ENCODE measurements around the gene TMCC1.
"Not testable (repeated sequence)": the region's sequence is repeated elsewhere in the genome, so short reads cannot be mapped to it uniquely, and the experiment has no call there.

TMCC1 gene

GRCh38 chr3:129622933-129623332 lies 270.6 kb downstream of the TMCC1 start:
- no peak for DNase-seq (ENCODE audit: low read depth in 2 of 2)

GRCh38 chr3:129622226-129622874 lies 271.2 kb downstream of the TMCC1 start:
- no peak for DNase-seq (ENCODE audit: low read depth in 2 of 2)

- no peak for DNase-seq (ENCODE audit: low read depth in 2 of 2)
These were observed 271.8 kb downstream of the TMCC1 start for GRCh38 chr3:129621626-129622225.

- no peak for DNase-seq (ENCODE audit: low read depth in 2 of 2)
These were observed 272.5 kb downstream of the TMCC1 start for GRCh38 chr3:129620828-129621559.

- DNase-seq (ENCODE audit: low read depth in 2 of 2), result no peak
These were observed 273.8 kb downstream of the TMCC1 start for GRCh38 chr3:129619726-129620162.

- no peak for DNase-seq (ENCODE audit: low read depth in 2 of 2)
These were observed 274.4 kb downstream of the TMCC1 start for GRCh38 chr3:129618901-129619671.

- DNase-seq (ENCODE audit: low read depth in 2 of 2), result no peak
These were observed 275.2 kb downstream of the TMCC1 start for GRCh38 chr3:129618186-129618820.

GRCh38 chr3:129617381-129618185 lies 275.9 kb downstream of the TMCC1 start:
- DNase-seq (ENCODE audit: low read depth in 2 of 2), result no peak

- no peak for DNase-seq (ENCODE audit: low read depth in 2 of 2)
These were observed 276.8 kb downstream of the TMCC1 start for GRCh38 chr3:129616713-129617112.

- DNase-seq (ENCODE audit: low read depth in 2 of 2), result no peak
These were observed 277.2 kb downstream of the TMCC1 start for GRCh38 chr3:129616291-129616690.

- DNase-seq (ENCODE audit: low read depth in 2 of 2), result no peak
These were observed 277.7 kb downstream of the TMCC1 start for GRCh38 chr3:129615751-129616281.

GRCh38 chr3:129614927-129615363 lies 278.6 kb downstream of the TMCC1 start:
- no peak for DNase-seq (ENCODE audit: low read depth in 2 of 2)

GRCh38 chr3:129614435-129614834 lies 279.1 kb downstream of the TMCC1 start:
- DNase-seq (ENCODE audit: low read depth in 2 of 2), result no peak

GRCh38 chr3:129613367-129613740 lies 280.2 kb downstream of the TMCC1 start:
- no peak for DNase-seq (ENCODE audit: low read depth in 2 of 2)

GRCh38 chr3:129612534-129613366 lies 280.8 kb downstream of the TMCC1 start:
- DNase-seq (ENCODE audit: low read depth in 2 of 2), result no peak

- DNase-seq (ENCODE audit: low read depth in 2 of 2), result no peak
These were observed 281.5 kb downstream of the TMCC1 start for GRCh38 chr3:129611812-129612533.

- DNase-seq (ENCODE audit: low read depth in 2 of 2), result no peak
These were observed 282.1 kb downstream of the TMCC1 start for GRCh38 chr3:129611446-129611800.

GRCh38 chr3:129610794-129611445 lies 282.6 kb downstream of the TMCC1 start:
- not testable (repeated sequence) for DNase-seq (ENCODE audit: low read depth in 2 of 2)

- no peak for DNase-seq (ENCODE audit: low read depth in 2 of 2)
These were observed 283.2 kb downstream of the TMCC1 start for GRCh38 chr3:129610276-129610675.
